Amniotic epithelial cell (primary cell): ENCODE data around the gene RANGAP1.
"Not testable (repeated sequence)": the region's sequence is repeated elsewhere in the genome, so short reads cannot be mapped to it uniquely, and the experiment has no call there.

Experiments used
- DNase-seq: peaks from one replicate; pipeline ENCODE4 v3.0.0-alpha.2; 2010; ENCODE audit warnings: low read depth

The RANGAP1 gene

DNA sequence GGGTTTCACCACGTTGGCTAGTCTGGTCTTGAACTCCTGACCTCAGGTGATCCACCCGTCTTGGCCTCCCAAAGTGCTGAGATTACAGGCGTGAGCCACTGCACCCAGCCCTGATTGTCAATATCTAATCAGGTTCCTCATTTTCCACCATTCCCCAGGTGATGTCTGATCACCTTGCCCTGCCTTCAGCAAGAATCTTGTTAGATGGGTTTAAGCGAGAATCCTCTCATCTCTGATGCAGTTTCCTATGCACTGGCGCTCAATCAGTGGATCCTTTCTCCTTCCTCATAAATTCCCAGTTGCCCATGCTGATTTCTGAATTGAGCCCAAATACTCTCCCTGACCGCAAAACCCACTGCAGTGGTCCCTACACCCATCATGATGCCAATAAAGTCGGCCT is 14.7 kb upstream of the RANGAP1 start:
- DNase-seq, result no peak

DNA sequence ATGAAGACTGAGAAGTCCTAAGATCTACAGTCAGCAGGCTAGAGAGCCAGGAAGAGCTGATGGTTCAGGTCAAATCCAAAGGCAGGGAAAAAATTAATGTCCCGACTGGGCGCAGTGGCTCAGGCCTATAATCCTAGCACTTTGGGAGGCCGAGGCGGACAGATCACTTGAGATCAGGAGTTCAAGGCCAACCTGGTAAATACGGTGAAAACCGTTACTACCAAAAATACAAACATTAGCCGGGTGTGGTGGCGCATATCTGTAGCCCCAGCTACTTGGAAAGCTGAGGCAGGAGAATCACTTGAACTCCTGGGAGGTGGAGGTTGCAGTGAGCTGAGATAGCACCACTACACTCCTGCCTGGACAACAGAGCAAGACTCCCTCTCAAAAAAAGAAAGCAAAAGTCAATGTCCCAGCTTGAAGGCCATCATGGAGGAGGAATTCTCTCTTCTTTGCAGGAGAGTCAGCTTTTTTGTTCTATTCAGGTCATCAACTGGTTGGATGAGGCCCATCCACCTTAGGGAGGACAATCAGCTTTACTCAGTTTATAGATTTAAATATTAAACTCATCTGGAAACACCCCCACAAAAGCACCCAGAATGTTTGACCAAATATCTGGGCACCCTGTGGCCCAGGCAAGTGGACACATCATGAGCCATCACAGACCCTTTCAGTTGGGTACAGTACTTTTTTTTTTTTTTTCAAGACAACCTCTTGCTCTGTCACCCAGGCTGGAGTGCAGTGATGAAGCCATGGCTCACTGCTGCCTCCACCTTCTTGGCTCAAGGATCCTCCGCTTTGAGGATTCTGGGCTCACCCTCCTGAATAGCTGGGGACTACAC is 11.1 kb upstream of the RANGAP1 start:
- DNase-seq, result no peak

DNA sequence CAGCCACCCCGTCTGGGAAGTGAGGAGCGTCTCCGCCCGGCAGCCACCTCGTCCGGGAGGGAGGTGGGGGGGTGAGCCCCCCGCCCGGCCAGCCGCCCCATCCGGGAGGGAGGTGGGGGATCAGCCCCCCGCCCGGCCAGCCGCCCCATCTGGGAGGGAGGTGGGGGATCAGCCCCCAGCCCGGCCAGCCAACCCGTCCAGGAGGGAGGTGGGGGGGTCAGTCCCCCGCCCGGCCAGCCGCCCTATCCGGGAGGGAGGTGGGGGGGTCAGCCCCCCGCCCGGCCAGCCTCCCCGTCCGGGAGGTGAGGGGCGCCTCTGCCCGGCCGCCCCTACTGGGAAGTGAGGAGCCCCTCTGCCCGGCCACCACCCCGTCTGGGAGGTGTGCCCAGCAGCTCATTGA is 8.8 kb upstream of the RANGAP1 start:
- not testable (repeated sequence) for DNase-seq

DNA sequence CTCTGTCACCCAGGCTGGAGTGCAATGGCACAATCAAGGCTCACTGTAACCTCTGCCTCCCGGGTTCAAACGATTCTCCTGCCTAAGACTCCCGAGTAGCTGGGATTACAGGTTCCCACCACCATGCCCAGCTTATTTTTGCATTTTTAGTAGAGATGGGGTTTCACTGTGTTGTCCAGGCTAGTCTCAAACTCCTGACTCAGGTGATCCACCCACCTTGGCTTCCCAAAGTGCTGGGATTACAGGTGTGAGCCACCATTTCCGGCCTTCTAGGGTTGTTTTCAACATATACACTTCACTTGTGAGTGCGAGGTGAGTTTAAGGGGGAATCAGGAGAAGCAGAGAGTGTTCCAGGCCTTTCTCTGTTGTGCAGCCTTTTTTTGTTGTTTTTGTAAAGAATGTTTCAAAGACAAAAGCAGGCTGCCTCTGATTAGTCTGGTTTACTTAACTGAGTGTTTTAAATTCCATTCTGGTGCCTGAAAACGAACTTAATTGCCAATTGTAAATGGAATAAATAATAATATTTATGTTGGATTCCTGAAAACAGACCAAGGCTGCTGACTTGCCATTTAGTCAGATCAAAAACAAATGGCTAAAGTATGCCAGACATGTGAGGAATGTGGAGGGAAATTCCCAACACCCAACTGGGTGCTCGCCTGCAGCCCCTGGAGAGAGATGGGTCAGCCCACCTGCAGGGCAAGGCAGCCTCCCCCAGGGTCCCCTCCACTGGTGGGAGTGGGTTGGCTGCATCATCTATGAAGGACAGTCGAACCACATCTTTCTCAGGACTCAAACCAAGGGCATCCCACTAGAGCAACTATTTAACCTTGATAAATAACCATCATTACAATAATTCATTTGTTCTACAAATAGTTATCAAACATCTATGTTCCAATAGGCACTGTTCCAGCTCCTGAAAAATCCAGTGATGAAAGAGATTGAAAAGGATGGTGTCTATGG is 4.6 kb upstream of the RANGAP1 start:
- DNase-seq, result peak; percentile 79

DNA sequence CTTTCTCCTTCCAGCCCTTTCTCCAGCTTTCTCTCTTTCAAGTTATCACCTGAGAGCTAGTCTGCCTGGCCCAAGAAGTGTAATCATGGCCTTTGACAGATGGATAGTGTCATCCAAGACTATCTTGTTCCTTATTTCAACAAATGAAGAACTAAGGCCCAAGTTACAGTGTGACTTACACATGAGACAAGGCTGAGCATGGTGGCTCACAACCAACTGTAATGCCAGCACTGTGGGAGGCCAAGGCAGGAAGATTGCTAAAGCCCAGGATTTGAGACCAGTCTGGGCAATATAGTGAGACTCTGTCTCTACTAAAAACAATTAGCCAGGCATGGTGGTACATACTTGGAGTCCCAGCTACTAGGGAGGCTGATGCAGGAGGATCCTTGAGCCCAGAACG is 3.7 kb upstream of the RANGAP1 start:
- no peak for DNase-seq

DNA sequence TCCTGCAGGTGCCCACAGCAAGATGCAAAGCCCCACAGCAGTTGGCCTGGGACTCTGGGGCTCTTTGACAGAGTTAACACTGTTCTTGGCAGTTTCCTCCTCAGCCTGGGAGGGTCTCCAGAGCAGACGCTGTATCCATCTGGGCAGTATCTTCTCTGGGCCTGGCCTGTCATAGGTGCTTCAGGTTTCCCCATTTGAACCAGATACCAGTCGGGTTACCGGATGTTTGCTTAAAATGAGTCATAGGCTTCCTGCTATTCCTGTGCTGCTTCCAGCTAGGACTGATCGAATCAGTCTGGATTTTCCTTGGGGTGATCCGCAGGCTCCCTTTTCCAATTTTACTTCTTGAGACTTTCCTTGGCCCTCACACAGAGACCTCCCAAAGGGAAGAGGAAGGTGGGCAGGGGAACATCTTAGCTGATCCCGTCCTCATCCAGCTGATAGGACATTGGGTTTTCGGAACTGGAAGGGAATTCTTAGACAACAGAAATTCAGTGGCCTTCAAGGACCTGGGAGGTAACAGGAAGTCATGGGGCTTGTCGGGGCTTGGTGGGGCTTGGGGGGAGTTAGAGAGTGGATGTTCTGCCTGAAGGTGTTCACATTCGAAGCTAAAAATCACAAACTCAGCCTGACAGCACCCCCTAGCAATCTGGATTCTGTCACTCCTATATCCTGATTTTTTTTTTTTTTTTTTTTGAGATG is 2.4 kb upstream of the RANGAP1 start:
- peak; percentile 77 for DNase-seq

DNA sequence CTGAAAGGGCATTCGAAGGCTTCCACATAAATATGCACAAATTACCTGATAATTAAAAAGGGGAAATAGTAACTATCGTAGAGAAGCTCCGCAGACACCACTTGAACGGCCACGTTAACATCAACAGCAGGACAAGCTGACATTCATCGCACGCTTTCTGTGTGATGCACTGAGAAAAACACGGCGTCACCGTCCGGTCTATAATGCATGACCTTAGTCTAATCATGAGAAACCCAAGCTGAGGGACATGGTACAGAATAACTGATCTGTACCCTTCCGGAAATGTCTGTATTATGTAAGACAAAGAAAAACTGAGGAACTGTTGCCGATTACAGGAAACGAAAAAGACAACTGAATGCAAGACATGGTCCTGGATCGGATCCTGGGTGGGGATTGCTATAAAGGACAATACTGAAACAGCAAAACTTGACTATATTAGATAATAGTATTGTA is 678 bp upstream of the RANGAP1 start:
- no peak for DNase-seq

DNA sequence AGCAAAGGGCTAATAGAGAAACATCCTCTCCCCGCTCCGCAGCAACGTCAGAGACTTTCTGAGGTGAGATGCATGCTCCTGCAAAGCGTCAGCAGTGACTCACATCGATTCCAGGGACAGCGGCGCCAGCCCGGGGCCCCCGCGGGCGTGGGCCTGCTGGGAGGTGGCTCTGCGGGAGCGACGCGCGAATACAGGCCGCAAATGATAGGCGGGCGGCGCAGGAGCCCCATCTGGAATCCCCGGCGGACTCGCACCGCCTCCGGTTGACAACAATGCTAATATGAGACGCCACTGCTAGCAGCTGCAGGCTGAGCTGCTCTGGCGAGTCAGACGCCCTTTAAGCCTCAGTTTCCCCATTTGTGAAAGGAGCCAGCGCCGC is 557 bp downstream of the RANGAP1 start:
- DNase-seq, result peak; percentile 86

DNA sequence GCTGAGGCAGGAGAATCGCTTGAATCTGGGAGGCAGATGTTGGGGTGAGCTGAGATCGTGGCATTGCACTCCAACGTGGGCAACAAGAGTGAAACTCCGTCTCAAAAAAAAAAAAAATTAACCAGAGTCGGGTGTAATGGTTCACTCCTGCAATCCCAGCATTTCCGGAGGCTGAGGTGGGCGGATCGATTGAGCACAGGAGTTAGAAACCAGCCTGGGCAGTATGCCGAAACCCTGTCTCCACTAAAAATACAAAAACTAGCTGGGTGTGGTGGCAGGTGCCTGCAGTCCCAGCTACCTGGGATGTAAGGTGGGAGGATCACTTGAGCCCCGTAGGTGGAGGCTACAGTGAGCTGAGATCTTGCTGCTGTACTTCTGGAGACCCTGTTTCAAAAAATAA is 1.5 kb downstream of the RANGAP1 start:
- no peak for DNase-seq

DNA sequence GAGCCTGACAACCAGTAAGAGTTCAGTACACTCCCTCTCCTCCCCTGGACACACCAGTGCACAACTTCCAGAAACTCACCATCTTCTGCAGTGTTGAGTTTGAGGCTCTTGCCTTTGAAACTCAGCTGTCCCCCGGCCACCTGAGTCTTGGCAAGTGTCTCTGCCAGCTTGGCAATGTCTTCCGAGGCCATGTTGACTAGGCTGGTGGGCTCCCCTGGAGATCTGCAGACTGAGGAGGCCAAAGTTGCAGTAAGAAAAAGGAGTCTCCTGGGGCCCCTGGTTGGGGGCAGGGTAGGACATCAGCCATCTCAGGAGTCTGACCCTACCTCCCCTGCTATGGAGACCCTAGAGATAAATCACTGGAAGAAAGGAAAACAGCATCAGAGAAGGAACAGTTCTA is 5.1 kb downstream of the RANGAP1 start:
- no peak for DNase-seq

DNA sequence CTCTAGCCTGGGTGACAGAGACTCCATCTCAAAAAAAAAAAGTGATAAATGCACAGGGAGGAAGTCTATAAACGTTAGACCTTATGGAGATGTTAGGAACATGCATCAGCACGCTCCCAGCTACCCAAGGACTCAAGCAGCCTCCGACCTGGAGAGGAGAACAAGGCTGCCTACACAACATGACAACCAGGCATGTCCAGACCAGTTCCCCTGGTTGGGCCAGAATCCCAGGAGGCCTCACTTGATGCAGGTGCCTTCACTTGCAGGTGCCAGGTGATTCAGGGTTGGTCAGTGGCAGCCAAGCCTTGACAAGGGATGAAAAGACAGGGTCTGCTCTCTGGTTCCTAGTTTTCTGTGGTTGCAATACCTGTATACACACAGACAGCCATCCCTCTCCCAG is 5.9 kb downstream of the RANGAP1 start:
- DNase-seq, result no peak

DNA sequence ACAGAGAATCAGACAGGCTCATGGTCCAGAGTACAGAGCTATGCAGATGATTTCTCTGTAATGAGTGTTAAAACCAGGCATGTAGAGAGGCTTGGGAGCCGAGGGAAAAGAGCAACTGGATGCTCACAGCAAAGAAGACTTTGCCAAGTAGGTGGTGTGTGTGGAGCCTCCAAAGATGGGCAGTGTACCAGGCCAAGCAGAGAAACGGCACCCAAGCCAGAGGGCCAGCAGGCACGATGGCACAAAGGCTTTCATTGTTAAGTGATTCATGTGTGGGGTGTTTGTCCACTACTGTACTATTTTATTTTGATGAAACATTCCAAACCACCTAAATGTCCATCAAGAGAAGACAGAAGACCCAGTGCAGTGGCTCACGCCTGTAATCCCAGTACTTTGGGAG is 11.1 kb downstream of the RANGAP1 start:
- no peak for DNase-seq

DNA sequence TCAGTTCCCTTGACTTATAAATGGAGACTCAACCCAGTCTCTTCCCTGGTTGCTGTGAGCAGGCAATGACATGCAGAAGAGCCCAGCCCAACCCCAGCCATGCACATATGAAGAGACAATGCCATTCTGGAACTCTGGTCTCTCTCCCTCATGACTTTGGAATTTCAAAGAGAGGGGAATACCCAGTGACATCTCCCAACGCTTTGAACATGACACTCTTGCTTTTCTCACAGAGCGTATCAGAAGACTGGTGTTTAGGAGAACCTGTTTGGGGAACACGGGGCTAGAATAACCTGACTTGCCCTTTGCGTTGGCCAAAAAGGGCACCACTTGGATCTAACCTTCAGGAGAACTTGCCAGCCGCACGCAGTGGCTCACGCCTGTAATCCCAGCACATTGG is 12.9 kb downstream of the RANGAP1 start:
- no peak for DNase-seq

DNA sequence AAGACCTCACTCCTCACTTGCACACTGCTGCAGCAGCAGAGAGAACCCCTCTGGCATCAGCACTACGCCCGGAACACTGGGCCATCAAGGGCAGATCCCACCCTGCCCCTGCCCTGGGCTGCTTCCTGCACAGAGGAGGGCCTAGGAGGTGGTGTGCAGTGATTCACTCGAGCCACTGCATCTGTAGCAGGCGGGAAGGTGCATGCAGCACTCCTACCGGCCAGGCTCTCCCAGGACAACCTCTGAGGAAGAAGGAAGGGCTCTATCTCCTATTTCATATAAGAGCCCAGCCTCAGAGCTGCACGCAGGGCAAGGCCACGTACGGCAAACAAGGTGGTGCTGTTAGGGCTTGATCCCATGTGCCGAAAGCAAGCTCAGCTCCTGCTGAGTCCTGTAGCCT is 14.2 kb downstream of the RANGAP1 start:
- DNase-seq, result no peak

DNA sequence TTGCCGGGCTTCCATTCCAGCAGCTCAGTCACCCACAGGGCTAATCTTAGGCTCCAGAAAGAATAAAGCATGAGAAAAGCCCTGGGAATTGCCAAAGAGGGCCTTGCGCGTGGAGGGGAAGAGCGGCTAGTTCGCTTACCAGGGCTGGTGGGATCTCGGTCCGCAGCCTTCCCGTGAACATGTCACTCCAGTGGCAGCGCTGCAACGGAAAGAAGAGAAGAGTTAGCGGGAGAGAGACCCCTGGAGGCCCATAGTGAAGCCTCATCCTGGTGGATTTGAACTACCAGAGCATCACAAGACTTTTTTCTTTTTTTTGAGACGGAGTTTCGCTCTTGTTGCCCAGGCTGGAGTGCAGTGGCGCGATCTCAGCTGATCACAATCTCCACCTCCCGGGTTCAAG is 18.0 kb downstream of the RANGAP1 start:
- no peak for DNase-seq

DNA sequence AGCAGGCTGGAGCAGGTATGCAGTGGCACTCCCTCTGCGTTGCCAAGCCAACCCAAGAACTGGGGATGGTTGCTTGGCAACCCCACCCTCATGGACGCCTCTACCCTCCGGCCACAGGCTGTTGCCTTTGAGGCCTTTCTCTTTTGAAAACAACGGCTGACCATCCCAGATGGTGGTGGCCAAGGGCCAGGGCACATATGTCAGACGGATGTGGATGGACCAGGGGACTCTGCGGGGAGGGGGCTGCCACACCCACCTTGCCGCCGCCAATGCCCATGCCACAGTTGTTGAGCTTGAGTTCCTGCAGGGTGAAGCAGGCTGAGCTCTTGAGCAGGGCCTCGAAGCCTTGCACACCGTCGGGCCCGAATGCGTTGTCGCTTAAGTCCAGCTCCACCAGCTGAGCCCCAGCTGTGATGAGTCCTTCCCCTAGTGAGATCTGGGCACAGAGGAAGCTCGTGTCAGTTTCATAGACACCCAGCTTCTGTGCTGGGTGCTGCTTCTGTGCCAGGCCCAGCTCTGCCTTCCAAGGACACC is 21.5 kb downstream of the RANGAP1 start:
- no peak for DNase-seq

DNA sequence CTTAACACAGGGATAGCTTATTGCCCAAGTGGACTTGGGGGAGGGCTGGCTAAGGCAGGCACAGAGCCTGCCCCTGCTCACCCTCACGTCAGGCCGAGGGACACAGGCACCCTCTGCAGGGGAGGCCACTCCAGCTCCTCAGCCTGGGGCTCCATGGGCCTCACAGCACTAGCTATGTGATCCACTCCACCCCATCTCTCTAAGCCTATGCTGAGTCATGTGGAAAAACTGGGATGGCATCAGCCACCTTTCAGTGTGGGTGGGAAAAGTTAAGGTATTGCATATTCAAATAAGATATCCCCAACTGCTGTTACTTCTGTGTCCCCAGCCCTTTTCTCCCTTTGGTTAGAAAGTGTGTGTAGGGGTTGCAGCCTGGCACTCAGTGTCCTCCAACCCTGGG is 22.3 kb downstream of the RANGAP1 start:
- peak; percentile 68 for DNase-seq

DNA sequence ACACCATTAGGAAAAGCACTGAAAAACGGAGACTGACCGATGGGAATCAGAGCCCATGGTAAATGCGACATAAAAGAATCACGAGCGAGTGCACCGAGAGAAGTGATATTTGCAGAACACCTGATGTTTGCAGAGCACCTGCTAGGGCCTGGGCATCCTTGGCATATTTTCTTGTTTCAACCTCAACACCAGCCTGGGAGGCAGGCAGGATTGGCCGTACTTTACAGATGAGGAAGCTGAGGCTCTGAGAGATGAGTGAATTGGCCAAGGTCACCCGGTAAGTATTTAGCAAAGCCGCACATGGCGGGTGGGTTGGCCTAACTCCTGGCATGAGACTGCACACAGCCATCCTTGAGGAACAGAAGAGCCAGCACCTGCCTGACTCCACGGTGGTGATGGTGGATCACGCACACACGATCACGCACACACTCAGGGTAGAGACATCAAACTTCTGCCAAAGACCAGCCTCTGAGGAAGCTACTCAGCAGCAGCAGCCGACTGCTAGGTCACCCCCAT is 23.7 kb downstream of the RANGAP1 start:
- DNase-seq, result no peak

DNA sequence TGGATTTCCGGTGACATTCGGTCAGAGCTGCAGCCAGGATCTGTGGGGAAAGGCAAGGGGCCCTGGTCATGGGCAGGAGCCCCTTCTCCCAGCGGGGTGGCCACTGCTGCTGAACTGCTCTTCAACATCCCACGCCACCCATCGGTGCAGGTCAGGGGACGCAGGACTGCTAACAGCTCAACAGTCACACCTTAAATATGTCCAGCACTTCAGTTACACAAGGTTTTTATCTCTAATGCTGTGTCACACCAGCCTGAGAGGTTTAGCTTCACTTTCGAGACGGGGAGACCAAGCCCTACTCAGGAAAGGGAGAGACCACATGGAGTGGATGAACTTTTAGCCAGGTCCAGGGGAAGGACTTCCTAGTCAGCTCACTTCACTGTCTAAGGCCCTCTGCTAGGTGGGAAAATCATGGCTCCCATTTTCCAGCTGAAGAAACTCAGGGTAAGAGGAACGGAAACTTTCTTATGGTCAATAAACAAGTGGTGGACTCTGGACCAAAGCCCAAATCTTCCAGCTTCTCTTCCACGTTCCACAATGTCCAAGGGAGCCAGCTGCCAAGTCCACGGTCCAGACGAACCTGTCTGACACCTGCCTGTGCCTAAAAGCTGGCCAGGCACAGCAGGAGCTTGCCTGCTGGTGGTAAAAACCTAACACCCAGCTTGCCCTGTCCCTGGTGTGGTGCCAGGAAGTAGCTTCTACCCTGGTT is 24.3 kb downstream of the RANGAP1 start:
- DNase-seq, result no peak

DNA sequence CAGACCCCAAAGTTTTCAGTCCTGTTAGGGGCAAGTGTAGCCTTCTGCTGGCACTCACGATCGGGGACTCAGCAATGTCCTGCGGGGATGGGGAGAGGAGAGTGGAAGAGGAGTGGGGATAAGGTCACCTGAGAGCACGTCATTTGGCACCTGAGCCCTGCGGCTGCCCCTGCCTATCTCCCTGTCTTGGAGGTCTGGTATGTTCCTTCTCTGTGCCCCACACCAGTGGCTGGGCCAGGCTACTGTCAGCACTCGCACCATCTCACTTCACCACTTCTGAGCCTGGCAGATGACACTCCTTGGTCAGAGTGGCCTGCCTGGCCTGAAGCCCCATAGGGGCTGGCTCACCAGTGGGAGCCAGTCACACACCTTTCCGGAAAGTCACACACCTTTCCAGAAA is 25.1 kb downstream of the RANGAP1 start:
- no peak for DNase-seq

DNA sequence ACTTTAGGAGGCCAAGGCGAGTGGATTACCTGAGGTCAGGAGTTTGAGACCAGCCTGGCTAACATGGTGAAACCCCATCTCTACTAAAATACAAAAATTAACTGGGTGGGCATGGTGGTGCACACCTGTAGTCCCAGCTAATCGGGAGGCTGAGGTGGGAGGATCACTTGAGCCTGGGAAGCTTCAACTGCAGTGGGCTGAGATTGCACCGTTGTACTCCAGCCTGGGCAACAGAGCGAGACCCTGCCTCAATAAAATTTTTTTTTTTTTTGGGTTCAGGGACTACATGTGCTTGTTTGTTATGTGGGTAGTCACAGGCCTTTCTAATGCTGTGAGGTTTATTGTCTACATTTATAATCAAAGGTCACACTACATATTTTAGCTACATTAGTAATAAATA is 26.2 kb downstream of the RANGAP1 start:
- DNase-seq, result not testable (repeated sequence)
